ENCODE results near the gene CNOT3.
"Not testable (repeated sequence)": the region's sequence is repeated elsewhere in the genome, so short reads cannot be mapped to it uniquely, and the experiment has no call there.

CNOT3 gene

GRCh38 chr19:54193011-54193410 is 55.4 kb downstream of the CNOT3 start:
- Histone ChIP-seq H3K27ac (ENCODE audit: insufficient read depth, low read depth, low read length, poor library complexity, severe bottlenecking) (no peak overlapping the region), H3K36me3 (ENCODE audit: control insufficient read depth, insufficient read depth, low read length) (peaks cover 18% of the 10 kb centered on the region), H3K9me3 (ENCODE audit: control insufficient read depth, low read length) (no peaks in the 10 kb centered on the region), H3K27me3 (ENCODE audit: control insufficient read depth, insufficient read depth, low read length, poor library complexity, severe bottlenecking) (no peaks in the 10 kb centered on the region), H3K4me3 (ENCODE audit: insufficient read depth, low read depth, low read length) (no peak overlapping the region), H3K4me1 (ENCODE audit: control insufficient read depth, insufficient read depth, low read length) (peaks cover 9% of the 10 kb centered on the region)
- 94 to 96% methylated on average over 11 of the region's 11 CpGs for WGBS, 2 experiments

DNA sequence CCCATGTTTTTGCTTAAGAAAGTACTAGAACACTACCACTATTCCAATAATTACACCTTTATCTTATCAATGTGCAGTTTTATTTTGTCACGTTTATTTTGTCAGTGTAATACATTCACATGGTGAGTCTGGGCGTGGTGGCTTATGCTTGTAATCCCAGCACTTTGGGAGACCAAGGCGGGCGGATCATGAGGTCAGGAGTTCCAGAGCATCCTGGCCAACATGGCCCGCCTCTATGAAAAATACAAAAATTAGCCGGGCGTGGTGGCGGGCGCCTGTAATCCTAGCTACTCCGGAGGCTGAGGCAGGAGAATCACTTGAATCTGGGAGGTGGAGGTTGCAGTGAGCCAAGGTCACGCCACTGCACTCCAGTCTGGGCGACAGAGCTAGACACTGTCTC is 56.9 kb downstream of the CNOT3 start:
- not testable (repeated sequence) for H3K4me1 ChIP-seq (ENCODE audit: control insufficient read depth, insufficient read depth, low read length); H3K9me3 ChIP-seq (ENCODE audit: control insufficient read depth, low read length); H3K4me3 ChIP-seq (ENCODE audit: insufficient read depth, low read depth, low read length); H3K27ac ChIP-seq (ENCODE audit: insufficient read depth, low read depth, low read length, poor library complexity, severe bottlenecking); H3K27me3 ChIP-seq (ENCODE audit: control insufficient read depth, insufficient read depth, low read length, poor library complexity, severe bottlenecking)
- H3K36me3 ChIP-seq (ENCODE audit: control insufficient read depth, insufficient read depth, low read length): peaks cover 18% of the 10 kb centered on the region
- 91 to 93% methylated on average over 12 of the region's 12 CpGs for WGBS, 2 experiments

DNA sequence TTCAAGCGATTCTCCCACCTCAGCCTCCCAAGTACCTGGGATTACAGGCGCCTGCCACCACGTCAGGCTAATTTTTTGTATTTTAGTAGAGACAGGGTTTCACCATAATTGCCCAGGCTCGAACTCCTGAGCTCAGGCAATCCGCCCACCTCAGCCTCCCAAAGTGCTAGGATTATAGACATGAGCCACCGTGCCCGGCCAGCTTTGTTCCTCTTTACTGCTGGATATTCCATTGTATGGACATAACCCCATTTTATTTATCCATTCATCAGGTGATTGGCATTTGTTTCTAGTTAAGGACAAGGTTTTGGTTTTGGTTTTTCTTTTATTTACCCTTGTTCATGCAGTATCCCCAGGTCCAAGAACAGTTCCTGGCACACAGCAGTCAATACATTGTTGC is 59.0 kb downstream of the CNOT3 start:
- no peak overlapping the region for H3K4me3 ChIP-seq (ENCODE audit: insufficient read depth, low read depth, low read length)
- no peaks in the 10 kb centered on the region for H3K27me3 ChIP-seq (ENCODE audit: control insufficient read depth, insufficient read depth, low read length, poor library complexity, severe bottlenecking)
- no peaks in the 10 kb centered on the region for H3K9me3 ChIP-seq (ENCODE audit: control insufficient read depth, low read length)
- H3K4me1 ChIP-seq (ENCODE audit: control insufficient read depth, insufficient read depth, low read length): peaks cover 12% of the 10 kb centered on the region
- H3K27ac ChIP-seq (ENCODE audit: insufficient read depth, low read depth, low read length, poor library complexity, severe bottlenecking): no peak overlapping the region
- 93 to 96% methylated on average over 7 of the region's 7 CpGs for WGBS, 2 experiments
- peaks cover 22% of the 10 kb centered on the region for H3K36me3 ChIP-seq (ENCODE audit: control insufficient read depth, insufficient read depth, low read length)

DNA sequence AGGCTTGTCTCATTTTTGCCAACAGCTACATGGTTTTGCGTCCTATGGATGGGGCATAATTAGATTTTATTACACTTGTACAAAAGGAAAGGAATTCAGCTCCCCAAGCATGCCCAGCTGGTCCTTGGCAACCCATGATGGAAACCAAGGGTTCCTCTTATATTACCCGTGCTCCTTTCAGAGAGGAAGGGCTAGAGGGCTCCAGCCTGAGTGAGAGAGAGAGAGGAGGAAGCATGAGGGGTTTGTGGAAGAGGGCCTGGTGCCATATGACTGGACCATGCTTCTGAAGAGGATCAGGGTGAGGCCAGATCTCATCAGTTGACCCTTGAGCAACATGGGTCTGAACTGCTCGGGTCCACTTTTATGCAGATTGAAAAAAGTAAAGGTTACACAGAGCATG is 59.6 kb downstream of the CNOT3 start:
- Histone ChIP-seq H3K4me3 (ENCODE audit: insufficient read depth, low read depth, low read length) (no peak overlapping the region), H3K9me3 (ENCODE audit: control insufficient read depth, low read length) (no peaks in the 10 kb centered on the region), H3K27ac (ENCODE audit: insufficient read depth, low read depth, low read length, poor library complexity, severe bottlenecking) (no peak overlapping the region), H3K36me3 (ENCODE audit: control insufficient read depth, insufficient read depth, low read length) (peaks cover 28% of the 10 kb centered on the region), H3K27me3 (ENCODE audit: control insufficient read depth, insufficient read depth, low read length, poor library complexity, severe bottlenecking) (no peaks in the 10 kb centered on the region), H3K4me1 (ENCODE audit: control insufficient read depth, insufficient read depth, low read length) (peaks cover 14% of the 10 kb centered on the region)
- WGBS, 2 experiments: 94 to 99% methylated on average over 3 of the region's 3 CpGs

GRCh38 chr19:54199401-54199800 is 61.8 kb downstream of the CNOT3 start:
- 95 to 96% methylated on average over 16 of the region's 16 CpGs for WGBS, 2 experiments
- Histone ChIP-seq H3K9me3 (ENCODE audit: control insufficient read depth, low read length) (no peaks in the 10 kb centered on the region), H3K36me3 (ENCODE audit: control insufficient read depth, insufficient read depth, low read length) (peaks cover 37% of the 10 kb centered on the region), H3K4me1 (ENCODE audit: control insufficient read depth, insufficient read depth, low read length) (peaks cover 27% of the 10 kb centered on the region), H3K27me3 (ENCODE audit: control insufficient read depth, insufficient read depth, low read length, poor library complexity, severe bottlenecking) (no peaks in the 10 kb centered on the region), H3K4me3 (ENCODE audit: insufficient read depth, low read depth, low read length) (no peak overlapping the region), H3K27ac (ENCODE audit: insufficient read depth, low read depth, low read length, poor library complexity, severe bottlenecking) (no peak overlapping the region)

- WGBS, 2 experiments: 5 to 6% methylated on average over 28 of the region's 28 CpGs
- Histone ChIP-seq H3K9me3 (ENCODE audit: control insufficient read depth, low read length) (no peaks in the 10 kb centered on the region), H3K4me1 (ENCODE audit: control insufficient read depth, insufficient read depth, low read length) (peaks cover 32% of the 10 kb centered on the region), H3K4me3 (ENCODE audit: insufficient read depth, low read depth, low read length) (peak overlapping the region; percentile 83), H3K27ac (ENCODE audit: insufficient read depth, low read depth, low read length, poor library complexity, severe bottlenecking) (peak overlapping the region; percentile 52), H3K36me3 (ENCODE audit: control insufficient read depth, insufficient read depth, low read length) (peaks cover 49% of the 10 kb centered on the region), H3K27me3 (ENCODE audit: control insufficient read depth, insufficient read depth, low read length, poor library complexity, severe bottlenecking) (no peaks in the 10 kb centered on the region)
Measured at GRCh38 chr19:54201172-54201701, 63.7 kb downstream of the CNOT3 start.

DNA sequence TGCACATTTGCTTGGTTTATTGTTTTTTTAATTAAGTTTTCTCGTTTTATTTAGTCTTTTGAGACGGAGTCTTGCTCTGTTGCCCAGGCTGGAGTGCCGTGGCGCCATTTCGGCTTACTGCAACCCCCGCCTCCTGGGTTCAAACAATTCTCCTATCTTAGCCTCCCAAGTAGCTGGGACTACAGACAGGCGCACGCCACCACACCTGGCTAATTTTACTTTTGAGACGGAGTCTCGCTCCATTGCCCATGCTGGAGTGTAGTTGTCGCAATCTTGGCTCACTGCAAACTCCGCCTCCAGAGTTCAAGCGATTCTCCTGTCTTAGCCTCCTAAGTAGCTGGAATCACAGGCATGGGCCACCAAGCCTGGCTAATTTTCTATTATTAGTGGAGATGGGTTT is 64.4 kb downstream of the CNOT3 start:
- H3K36me3 ChIP-seq (ENCODE audit: control insufficient read depth, insufficient read depth, low read length): peaks cover 57% of the 10 kb centered on the region
- peaks cover 32% of the 10 kb centered on the region for H3K4me1 ChIP-seq (ENCODE audit: control insufficient read depth, insufficient read depth, low read length)

GRCh38 chr19:54203151-54203611 is 65.6 kb downstream of the CNOT3 start:
- H3K27me3 ChIP-seq (ENCODE audit: control insufficient read depth, insufficient read depth, low read length, poor library complexity, severe bottlenecking): no peaks in the 10 kb centered on the region
- peaks cover 32% of the 10 kb centered on the region for H3K4me1 ChIP-seq (ENCODE audit: control insufficient read depth, insufficient read depth, low read length)
- 92 to 94% methylated on average over 9 of the region's 9 CpGs for whole genome bisulfite sequencing, 2 experiments
- H3K4me3 ChIP-seq (ENCODE audit: insufficient read depth, low read depth, low read length): peak overlapping the region; percentile 0
- H3K36me3 ChIP-seq (ENCODE audit: control insufficient read depth, insufficient read depth, low read length): peaks cover 62% of the 10 kb centered on the region
- H3K9me3 ChIP-seq (ENCODE audit: control insufficient read depth, low read length): no peaks in the 10 kb centered on the region
- no peak overlapping the region for H3K27ac ChIP-seq (ENCODE audit: insufficient read depth, low read depth, low read length, poor library complexity, severe bottlenecking)

More for the DNA sequence above, 64.4 kb downstream of the CNOT3 start:
- Histone ChIP-seq H3K9me3 (ENCODE audit: control insufficient read depth, low read length) (no peaks in the 10 kb centered on the region), H3K4me3 (ENCODE audit: insufficient read depth, low read depth, low read length) (peak overlapping the region; percentile 83), H3K27me3 (ENCODE audit: control insufficient read depth, insufficient read depth, low read length, poor library complexity, severe bottlenecking) (no peaks in the 10 kb centered on the region), H3K27ac (ENCODE audit: insufficient read depth, low read depth, low read length, poor library complexity, severe bottlenecking) (no peak overlapping the region)
- 86 to 89% methylated on average over 13 of the region's 13 CpGs for WGBS, 2 experiments

DNA sequence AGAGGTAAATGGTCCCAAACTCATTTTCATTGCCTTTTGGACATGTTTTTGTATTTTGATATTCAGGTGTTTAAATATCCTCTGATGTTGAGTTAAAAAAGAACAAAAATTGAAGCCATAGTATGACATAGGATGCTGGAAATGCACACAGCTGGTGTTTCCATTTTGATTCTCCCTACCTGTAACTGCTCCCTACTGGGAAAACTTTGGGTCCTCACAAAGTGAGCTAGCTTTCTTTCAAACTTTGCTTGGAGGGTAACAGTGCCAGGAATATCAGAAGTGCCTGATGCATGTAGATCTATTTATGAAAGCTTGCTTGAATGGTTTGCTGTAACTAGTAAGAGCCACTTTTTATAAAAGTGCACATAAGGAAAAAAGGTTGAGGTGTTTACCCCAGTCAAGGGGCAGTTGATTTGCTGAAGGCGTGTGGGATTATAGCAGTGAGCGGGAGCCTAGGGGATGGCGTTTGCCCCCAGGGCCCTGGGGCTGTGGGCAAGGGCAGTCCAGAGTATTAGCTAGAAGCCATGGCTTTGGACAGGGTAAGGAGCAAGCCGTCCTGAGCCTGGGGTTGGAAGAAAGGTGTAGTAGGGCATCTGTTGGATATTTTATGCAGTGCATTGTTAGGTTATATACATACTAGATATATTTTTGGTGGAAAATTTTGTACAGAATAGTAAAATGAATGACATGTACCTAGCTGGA is 67.4 kb downstream of the CNOT3 start:
- no peaks in the 10 kb centered on the region for H3K27me3 ChIP-seq (ENCODE audit: control insufficient read depth, insufficient read depth, low read length, poor library complexity, severe bottlenecking)
- WGBS, 2 experiments: 93 to 94% methylated on average over 4 of the region's 4 CpGs
- no peak overlapping the region for H3K4me3 ChIP-seq (ENCODE audit: insufficient read depth, low read depth, low read length)
- H3K36me3 ChIP-seq (ENCODE audit: control insufficient read depth, insufficient read depth, low read length): peaks cover 62% of the 10 kb centered on the region
- H3K9me3 ChIP-seq (ENCODE audit: control insufficient read depth, low read length): no peaks in the 10 kb centered on the region
- no peak overlapping the region for H3K27ac ChIP-seq (ENCODE audit: insufficient read depth, low read depth, low read length, poor library complexity, severe bottlenecking)
- H3K4me1 ChIP-seq (ENCODE audit: control insufficient read depth, insufficient read depth, low read length): peaks cover 40% of the 10 kb centered on the region
